Neural cell (in vitro differentiated cells): ENCODE results near the gene RRP15. TPM values are rescaled to one million over a fixed set of nuclear protein-coding genes. Genes with fewer than 3 reads are reported as not detected.

Experiments
- H2AFZ ChIP-seq: fragments of 200-600, 300-800 bp; sonication (generic), shearing (Covaris generic); 2 replicates; pipeline ENCODE4 v1.6.0; 2014; ENCODE audit warnings: low read depth, mild to moderate bottlenecking, antibody characterized with exemption, low read length, moderate library complexity
- H3F3A ChIP-seq: fragments of 200-600 bp; shearing (Covaris generic); 2 replicates; pipeline ENCODE4 v1.6.1; 2016; ENCODE audit warnings: mild to moderate bottlenecking, moderate library complexity, mixed read lengths, antibody characterized with exemption, low read length; ENCODE audit not compliant: insufficient read depth, poor library complexity, severe bottlenecking
- H3K27ac ChIP-seq: fragments of 200-600, 300-800 bp; sonication (generic), shearing (Covaris generic); 2 replicates; pipeline ENCODE4 v1.5.1; 2014; ENCODE audit warnings: mild to moderate bottlenecking, low read length, moderate library complexity
- H3K27me3 ChIP-seq: fragments of 300-800, 200-600 bp; sonication (generic), shearing (Covaris generic); 2 replicates; pipeline ENCODE4 v1.6.0; 2014; ENCODE audit warnings: mild to moderate bottlenecking, low read depth, low read length, moderate library complexity; ENCODE audit not compliant: insufficient read depth
- H3K36me3 ChIP-seq: fragments of 300-800, 200-600 bp; sonication (generic), shearing (Covaris generic); 2 replicates; pipeline ENCODE4 v1.5.1; 2014; ENCODE audit warnings: mild to moderate bottlenecking, antibody characterized with exemption, low read length, moderate library complexity; ENCODE audit not compliant: insufficient read depth
- H3K4me2 ChIP-seq: fragments of 300-800, 200-600 bp; sonication (generic), shearing (Covaris generic); 2 replicates; pipeline ENCODE4 v1.6.0; 2014; ENCODE audit warnings: mild to moderate bottlenecking, low read length
- H3K4me3 ChIP-seq: fragments of 300-800, 200-600 bp; sonication (generic), shearing (Covaris generic); 2 replicates; pipeline ENCODE4 v1.5.1; 2014; ENCODE audit warnings: mild to moderate bottlenecking, low read length, moderate library complexity
- H3K79me2 ChIP-seq: fragments of 200-600 bp; shearing (Covaris generic); replicated peaks from 2 replicates; pipeline ENCODE4 v1.6.0; 2014; ENCODE audit warnings: mild to moderate bottlenecking, low read length, moderate library complexity; ENCODE audit not compliant: insufficient read depth
- H3K9ac ChIP-seq: fragments of 300-800, 200-600 bp; sonication (generic), shearing (Covaris generic); 2 replicates; pipeline ENCODE4 v1.6.1; 2016; ENCODE audit warnings: mild to moderate bottlenecking, low read length, mixed read lengths
- H3K9me2 ChIP-seq: fragments of 200-600 bp; shearing (Covaris generic); 2 replicates; pipeline ENCODE4 v1.6.1; 2016; ENCODE audit warnings: mild to moderate bottlenecking, low read length, mixed read lengths; ENCODE audit not compliant: insufficient read depth
- H3K9me3 ChIP-seq: fragments of 200-600, 300-800 bp; sonication (generic), shearing (Covaris generic); 2 replicates; pipeline ENCODE4 v1.6.1; 2016; ENCODE audit warnings: mild to moderate bottlenecking, mixed run types, low read length, moderate library complexity, mixed read lengths
- H4K20me1 ChIP-seq: fragments of 200-600 bp; shearing (Covaris generic); 2 replicates; pipeline ENCODE4 v1.6.1; 2016; ENCODE audit warnings: mild to moderate bottlenecking, mixed run types; ENCODE audit not compliant: insufficient read depth
- EP300 ChIP-seq: fragments of 450-650 bp; conservative IDR thresholded peaks from 2 replicates; pipeline ENCODE4 v1.6.1; 2014; ENCODE audit warnings: antibody characterized with exemption, mild to moderate bottlenecking, moderate library complexity; ENCODE audit not compliant: poor library complexity, severe bottlenecking
- EZH2 ChIP-seq: fragments of 200-600, 300-800 bp; shearing (Covaris generic), sonication (generic); IDR thresholded peaks from 2 replicates; pipeline ENCODE4 v1.6.1; 2014; ENCODE audit warnings: antibody characterized with exemption, low read length, borderline replicate concordance, mild to moderate bottlenecking; ENCODE audit not compliant: insufficient read depth, poor library complexity, severe bottlenecking
- MXI1 ChIP-seq: fragments of 450-650 bp; conservative IDR thresholded peaks from 2 replicates; pipeline ENCODE4 v1.6.1; 2014; ENCODE audit warnings: antibody characterized with exemption, mild to moderate bottlenecking; ENCODE audit not compliant: poor library complexity, severe bottlenecking
- POLR2AphosphoS5 ChIP-seq: IDR thresholded peaks from 2 replicates; pipeline ENCODE4 v1.6.1; 2012
- RAD21 ChIP-seq: fragments of 450-650 bp; conservative IDR thresholded peaks from 2 replicates; pipeline ENCODE4 v1.6.1; 2014; ENCODE audit warnings: antibody characterized with exemption, mild to moderate bottlenecking, moderate library complexity
- SMC3 ChIP-seq: fragments of 450-650 bp; conservative IDR thresholded peaks from 2 replicates; pipeline ENCODE4 v1.6.1; 2014; ENCODE audit warnings: antibody characterized with exemption, mild to moderate bottlenecking, moderate library complexity; ENCODE audit not compliant: poor library complexity
- TAF1 ChIP-seq: IDR thresholded peaks from 2 replicates; pipeline ENCODE4 v1.6.1; 2012; ENCODE audit warnings: low read depth
- polyA plus RNA-seq: library from polyadenylated mRNA; depleted of rRNA; stranded (reverse); fragments of >200 nt; gene quantifications from 2 replicates; pipeline ENCODE4 v1.2.3, GENCODE V29; 2014
- TF ChIP-seq, protein P1 (sequence below): IDR thresholded peaks from 2 replicates; pipeline ENCODE4 v1.6.1; 2012; ENCODE audit warnings: borderline replicate concordance
- TF ChIP-seq, protein P2 (sequence below): fragments of 450-650 bp; IDR thresholded peaks from 2 replicates; pipeline ENCODE4 v1.5.1; 2014; ENCODE audit warnings: antibody characterized with exemption, mild to moderate bottlenecking, moderate library complexity; ENCODE audit not compliant: poor library complexity, severe bottlenecking

RRP15 gene
- polyA plus RNA-seq, 1 donor from 2014 or later, result 5.4 TPM

DNA sequence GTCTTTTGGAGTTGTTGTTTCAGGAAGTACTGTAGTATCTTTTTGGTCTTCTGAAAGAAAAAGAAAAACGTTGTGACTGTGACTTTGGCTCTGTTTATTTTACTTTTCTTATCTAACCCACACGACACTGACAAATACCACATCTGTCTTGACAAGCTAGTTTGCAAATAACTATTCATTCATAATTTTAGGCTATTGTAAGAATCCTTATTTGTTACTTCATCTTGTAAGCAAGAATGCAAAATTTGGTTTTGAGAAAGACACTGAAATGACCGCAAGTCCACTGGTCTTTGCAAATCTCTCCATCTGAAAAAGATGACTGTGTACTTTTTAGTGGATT is 72.8 kb downstream of the RRP15 start:
- no peak overlapping the region for H3K9ac ChIP-seq
- TF ChIP-seq, protein P1, sequence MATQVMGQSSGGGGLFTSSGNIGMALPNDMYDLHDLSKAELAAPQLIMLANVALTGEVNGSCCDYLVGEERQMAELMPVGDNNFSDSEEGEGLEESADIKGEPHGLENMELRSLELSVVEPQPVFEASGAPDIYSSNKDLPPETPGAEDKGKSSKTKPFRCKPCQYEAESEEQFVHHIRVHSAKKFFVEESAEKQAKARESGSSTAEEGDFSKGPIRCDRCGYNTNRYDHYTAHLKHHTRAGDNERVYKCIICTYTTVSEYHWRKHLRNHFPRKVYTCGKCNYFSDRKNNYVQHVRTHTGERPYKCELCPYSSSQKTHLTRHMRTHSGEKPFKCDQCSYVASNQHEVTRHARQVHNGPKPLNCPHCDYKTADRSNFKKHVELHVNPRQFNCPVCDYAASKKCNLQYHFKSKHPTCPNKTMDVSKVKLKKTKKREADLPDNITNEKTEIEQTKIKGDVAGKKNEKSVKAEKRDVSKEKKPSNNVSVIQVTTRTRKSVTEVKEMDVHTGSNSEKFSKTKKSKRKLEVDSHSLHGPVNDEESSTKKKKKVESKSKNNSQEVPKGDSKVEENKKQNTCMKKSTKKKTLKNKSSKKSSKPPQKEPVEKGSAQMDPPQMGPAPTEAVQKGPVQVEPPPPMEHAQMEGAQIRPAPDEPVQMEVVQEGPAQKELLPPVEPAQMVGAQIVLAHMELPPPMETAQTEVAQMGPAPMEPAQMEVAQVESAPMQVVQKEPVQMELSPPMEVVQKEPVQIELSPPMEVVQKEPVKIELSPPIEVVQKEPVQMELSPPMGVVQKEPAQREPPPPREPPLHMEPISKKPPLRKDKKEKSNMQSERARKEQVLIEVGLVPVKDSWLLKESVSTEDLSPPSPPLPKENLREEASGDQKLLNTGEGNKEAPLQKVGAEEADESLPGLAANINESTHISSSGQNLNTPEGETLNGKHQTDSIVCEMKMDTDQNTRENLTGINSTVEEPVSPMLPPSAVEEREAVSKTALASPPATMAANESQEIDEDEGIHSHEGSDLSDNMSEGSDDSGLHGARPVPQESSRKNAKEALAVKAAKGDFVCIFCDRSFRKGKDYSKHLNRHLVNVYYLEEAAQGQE, result no peak
- no peak for TF ChIP-seq POLR2AphosphoS5
- TF ChIP-seq MXI1, result no peak
- no peak for TF ChIP-seq EZH2
- no peak overlapping the region for H3K4me2 ChIP-seq
- H3K4me3 ChIP-seq, result no peak overlapping the region
- H3F3A ChIP-seq, result no peaks in the 10 kb centered on the region
- no peaks in the 10 kb centered on the region for H3K9me3 ChIP-seq
- no peaks in the 10 kb centered on the region for H4K20me1 ChIP-seq
- no peak overlapping the region for H2AFZ ChIP-seq
- H3K27me3 ChIP-seq, result no peaks in the 10 kb centered on the region
- no peaks in the 10 kb centered on the region for H3K79me2 ChIP-seq
- no peak overlapping the region for H3K27ac ChIP-seq
- H3K9me2 ChIP-seq, result no peaks in the 10 kb centered on the region
- H3K36me3 ChIP-seq, result no peaks in the 10 kb centered on the region

DNA sequence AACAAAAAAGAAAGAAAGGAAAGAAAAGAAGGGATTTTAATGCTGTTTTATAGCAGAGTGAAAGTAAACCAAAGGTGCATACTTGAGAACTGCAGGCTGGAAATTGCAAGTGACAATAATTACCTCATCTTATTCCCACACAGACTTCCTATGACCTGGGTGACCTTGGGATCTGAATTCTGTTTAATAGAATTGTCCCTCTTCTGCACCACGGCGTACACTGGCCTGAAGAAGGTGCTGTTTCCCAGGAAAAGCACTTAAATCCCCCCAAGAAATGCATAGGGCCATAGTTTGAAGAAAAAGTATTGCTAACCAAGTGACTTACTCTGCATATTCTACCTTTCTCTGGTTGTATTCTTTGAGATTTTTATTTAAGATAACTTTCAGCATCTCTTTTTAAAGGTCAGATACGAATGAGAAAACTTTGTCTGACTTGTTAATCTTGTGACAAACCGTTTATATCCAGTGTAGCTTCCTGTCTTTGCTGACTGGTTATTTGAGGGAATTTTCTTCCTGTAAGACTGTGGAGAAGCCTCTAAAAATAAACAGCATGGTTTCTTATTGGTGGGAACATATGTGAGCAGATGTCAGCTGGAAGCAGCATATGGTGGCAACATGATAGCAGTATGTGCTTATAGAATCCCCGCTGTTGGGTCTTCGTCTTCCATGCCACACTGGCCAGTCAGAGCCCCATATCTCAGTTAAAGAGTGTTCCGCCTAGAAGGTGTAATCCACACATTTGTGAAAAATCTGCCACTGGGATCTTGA is 76.4 kb downstream of the RRP15 start:
- H3K27ac ChIP-seq, result no peak overlapping the region
- TF ChIP-seq, protein P2, sequence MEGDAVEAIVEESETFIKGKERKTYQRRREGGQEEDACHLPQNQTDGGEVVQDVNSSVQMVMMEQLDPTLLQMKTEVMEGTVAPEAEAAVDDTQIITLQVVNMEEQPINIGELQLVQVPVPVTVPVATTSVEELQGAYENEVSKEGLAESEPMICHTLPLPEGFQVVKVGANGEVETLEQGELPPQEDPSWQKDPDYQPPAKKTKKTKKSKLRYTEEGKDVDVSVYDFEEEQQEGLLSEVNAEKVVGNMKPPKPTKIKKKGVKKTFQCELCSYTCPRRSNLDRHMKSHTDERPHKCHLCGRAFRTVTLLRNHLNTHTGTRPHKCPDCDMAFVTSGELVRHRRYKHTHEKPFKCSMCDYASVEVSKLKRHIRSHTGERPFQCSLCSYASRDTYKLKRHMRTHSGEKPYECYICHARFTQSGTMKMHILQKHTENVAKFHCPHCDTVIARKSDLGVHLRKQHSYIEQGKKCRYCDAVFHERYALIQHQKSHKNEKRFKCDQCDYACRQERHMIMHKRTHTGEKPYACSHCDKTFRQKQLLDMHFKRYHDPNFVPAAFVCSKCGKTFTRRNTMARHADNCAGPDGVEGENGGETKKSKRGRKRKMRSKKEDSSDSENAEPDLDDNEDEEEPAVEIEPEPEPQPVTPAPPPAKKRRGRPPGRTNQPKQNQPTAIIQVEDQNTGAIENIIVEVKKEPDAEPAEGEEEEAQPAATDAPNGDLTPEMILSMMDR, result peak; percentile 69
- TF ChIP-seq SMC3, result peak; percentile 68
- peak; percentile 73 for TF ChIP-seq RAD21
- TF ChIP-seq TAF1, result no peak

DNA sequence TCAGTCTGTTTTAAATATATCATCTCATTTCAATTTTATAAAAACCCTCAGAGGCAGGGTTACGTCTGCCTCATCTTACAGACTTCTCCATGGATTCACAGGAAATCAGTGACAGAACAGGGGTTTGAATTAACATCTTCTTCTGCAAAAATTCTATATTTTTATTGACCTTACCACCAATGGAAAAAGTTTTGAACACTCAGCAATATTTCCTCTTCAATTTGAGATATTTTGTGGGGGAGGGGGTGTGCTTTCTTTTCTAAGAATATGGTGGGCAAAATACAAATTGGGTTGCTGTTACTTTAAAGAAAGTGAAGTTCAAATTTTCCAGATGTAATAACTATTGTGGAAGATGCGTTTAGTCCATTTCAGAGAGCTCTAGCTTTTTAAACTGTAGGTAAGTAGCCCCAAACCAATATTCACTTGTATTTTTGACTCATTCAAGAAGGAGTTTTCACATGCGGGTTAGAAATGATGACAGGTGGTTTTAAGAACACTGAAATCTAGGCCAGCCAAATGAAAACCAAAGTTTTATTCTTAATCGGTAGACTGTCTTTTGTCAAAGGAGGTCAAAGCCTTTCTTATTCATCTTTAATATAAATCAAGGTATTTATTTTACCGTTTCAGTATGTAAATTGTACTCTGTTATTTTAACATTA is 77.5 kb downstream of the RRP15 start:
- Histone ChIP-seq H3K4me2 (no peak overlapping the region), H3K27me3 (no peaks in the 10 kb centered on the region), H3K4me3 (no peak overlapping the region), H3K79me2 (no peaks in the 10 kb centered on the region), H2AFZ (no peak overlapping the region), H3K9me2 (no peaks in the 10 kb centered on the region), H3K36me3 (no peaks in the 10 kb centered on the region), H3F3A (no peaks in the 10 kb centered on the region), H3K9ac (no peak overlapping the region), H3K27ac (no peak overlapping the region), H3K9me3 (no peaks in the 10 kb centered on the region), H4K20me1 (no peaks in the 10 kb centered on the region)
- TF ChIP-seq POLR2AphosphoS5, result no peak
- no peak for TF ChIP-seq EP300
- no peak for TF ChIP-seq MXI1
- TF ChIP-seq SMC3, result no peak
- no peak for TF ChIP-seq EZH2
- TF ChIP-seq, protein P2, result no peak
- TF ChIP-seq, protein P1, result no peak

More for the DNA sequence above, 76.4 kb downstream of the RRP15 start:
- H2AFZ ChIP-seq, result no peak overlapping the region
- no peak overlapping the region for H3K4me2 ChIP-seq
- no peaks in the 10 kb centered on the region for H3K9me3 ChIP-seq
- no peaks in the 10 kb centered on the region for H3K36me3 ChIP-seq
- no peak overlapping the region for H3K4me3 ChIP-seq
- no peaks in the 10 kb centered on the region for H3K27me3 ChIP-seq
- H4K20me1 ChIP-seq, result no peaks in the 10 kb centered on the region
- no peaks in the 10 kb centered on the region for H3K79me2 ChIP-seq
- H3F3A ChIP-seq, result no peaks in the 10 kb centered on the region
- no peak overlapping the region for H3K9ac ChIP-seq
- no peaks in the 10 kb centered on the region for H3K9me2 ChIP-seq
